GM15510 (cell line): ENCODE data around the gene FGD5.

ENCODE experiments used
- POLR2A ChIP-seq: IDR thresholded peaks from 3 replicates; pipeline ENCODE4 v1.6.1; 2011; ENCODE audit warnings: borderline replicate concordance; ENCODE audit not compliant: insufficient read length; ENCODE audit errors: extremely low read depth

The FGD5 gene

DNA sequence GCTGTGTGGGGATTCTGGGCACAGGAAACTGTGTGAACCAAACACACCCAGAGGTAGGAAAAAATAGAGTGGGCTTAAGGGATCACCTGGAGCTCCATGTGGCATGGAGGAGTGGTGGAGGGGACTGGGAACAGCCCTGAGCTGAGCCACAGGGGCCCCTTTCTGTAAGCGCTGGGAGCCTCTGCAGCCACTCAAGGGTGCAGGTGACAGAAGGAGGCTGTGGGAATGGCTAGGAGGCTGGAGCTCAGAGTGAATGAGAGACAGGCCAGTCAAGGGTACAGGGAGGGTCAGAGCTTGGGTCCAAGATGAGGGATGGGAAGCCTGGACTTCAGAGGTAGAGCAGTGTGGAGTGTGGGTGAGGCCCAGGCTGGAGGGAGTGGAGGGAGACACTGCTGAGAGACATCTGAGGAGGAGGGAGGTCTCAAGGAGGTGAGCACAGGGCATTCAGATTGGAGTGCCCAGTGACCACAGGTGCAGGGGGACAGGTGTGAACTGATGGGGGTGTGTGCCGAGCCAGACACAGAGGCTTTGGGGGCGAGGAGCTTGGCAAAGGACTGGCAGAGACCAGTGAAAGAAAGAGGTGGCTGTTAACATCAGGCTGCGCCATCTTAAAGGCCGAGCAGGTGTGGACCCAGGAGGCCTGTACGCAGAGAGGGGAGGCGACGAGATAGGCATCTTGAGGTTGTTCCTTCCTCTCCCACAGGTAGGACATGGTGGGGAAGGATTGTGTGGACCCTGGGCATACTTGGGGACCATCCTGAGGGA lies 56.8 kb downstream of the FGD5 start:
- no peak for TF ChIP-seq POLR2A

DNA sequence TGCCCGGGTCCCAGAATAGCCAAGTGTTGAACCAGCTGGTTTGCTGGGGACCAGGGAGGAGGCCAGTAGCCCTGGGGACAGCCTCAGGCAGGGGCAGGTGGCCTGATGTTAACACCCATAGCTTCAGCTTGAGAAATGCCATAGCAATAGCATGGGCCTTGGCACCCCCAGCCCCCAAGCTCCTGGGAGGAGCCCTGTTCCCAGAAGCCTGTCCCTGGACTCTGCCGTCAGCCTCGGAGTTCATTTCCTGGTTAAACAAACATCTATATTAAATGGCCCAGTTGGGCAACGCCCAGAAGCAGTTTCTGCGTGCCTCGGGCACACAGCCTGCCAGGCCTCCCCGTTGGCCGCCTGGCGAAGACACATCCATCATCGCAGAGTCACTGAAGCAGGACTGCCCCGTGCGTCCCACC lies 58.2 kb downstream of the FGD5 start:
- TF ChIP-seq POLR2A: no peak

DNA sequence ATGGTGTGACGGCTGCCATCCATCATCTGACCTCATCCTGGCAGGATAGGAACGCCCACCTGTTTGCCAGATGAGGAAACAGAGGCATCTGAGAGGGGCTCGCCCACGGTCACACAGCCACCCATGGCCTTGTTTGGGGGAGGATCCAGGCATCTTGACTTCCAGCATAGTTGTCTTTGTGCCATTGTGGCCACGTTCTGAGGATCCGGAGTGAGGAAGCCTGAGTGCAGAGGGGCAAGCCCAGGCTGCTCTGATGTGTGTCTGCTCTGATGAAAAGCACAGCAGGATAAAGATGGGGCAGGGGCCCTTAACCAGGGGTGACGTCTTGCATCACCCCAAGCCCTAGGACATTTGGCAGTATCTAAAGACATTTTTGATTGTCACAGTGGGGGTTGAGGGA lies 58.7 kb downstream of the FGD5 start:
- no peak for TF ChIP-seq POLR2A

DNA sequence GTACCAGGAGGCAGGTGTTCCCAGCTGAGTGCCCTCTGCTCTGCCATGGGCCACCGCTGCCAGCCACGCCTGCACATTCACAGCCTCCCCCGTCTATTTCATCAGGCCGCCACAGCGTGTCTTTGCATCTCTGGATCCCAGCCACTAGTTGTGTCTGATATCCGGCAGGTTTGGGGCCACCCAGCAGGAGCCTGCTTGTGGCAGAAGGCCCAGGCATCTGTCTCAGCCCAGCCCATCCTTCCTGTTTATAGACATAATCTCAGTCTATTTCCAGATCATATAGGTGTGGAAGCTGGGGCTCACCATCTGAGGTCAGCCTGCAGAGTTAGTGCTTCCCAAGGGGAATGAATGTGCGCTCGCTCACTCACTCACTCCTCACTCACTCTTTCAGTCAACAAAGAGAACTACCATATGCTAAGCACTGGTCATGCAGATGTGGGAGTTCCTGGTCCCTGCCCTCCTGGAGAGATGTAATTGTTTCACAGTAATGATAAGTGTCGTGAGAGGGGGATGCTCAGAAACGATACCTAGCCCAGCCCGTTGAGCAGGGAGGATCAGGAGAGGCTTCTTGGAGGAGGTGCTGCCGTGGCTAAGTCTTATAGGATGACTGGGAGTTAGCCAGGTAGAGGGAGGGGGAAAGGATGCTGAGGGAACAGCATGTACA lies 60.6 kb downstream of the FGD5 start:
- no peak for TF ChIP-seq POLR2A

DNA sequence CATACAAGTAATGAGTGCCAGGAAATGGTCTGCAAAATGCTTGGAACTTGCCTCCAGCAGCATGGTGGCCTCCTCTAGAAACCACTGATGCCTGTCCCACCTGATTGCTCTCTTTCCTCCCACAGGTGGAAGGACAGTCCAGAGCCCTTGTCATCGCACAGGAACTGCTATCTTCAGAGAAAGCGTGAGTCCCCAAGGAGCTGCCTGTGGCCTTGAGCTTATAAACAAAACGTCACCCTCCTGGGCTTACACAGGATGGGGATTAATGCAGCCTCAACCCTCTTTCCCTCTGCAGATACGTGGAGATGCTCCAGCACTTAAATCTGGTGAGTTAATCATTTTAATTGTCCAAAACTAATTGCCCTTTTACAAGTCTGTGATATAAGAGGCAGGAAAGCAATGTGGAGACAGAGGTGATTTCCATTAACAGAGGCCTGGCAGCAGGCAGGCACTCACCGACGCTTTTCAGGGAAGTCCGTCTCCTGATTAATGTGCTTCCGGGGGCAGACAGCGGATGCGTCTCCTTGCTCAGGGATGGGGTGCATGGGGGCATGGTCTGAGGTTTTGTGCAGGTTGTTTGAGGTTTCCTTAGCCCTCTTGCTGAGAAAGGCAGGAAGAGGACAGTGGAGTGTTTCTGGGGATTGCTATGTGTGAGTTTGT lies 61.8 kb downstream of the FGD5 start:
- no peak for TF ChIP-seq POLR2A

DNA sequence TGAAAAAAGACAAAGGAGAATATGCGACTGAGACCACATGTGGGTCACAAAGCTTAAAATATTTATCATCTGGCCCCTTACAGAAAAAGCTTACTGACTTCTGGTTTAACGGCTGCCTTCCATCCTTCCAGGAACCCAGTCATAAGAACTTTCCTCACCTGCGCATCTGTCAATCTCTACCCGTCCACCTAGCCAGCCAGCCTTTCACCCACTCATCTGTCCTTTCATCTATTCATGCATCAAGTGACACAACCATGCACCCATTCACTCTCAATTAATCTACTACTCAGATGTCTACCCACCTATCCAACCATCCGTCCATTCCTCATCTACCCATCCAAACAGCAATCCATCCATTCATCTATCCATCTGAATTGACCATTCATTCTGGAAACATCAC lies 64.5 kb downstream of the FGD5 start:
- no peak for TF ChIP-seq POLR2A

DNA sequence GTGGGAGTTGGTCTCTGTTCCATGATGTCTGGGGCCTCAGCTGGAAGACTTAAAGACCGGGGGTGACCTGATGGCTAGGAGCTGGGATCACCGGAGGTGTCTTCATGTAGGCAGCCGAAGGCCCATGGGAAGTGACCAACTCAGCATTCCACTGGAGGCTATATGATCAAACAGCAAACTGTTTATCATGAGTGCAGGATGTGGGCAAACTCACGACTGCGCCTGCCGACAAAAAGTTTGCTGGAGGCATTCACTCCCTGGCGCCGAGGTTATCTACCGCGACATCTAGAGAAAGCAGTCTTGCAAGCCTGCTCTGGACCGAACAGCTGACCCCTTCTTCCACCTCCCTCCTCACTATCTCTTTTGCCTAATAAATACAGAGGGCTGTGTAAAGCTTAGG lies 65.9 kb downstream of the FGD5 start:
- TF ChIP-seq POLR2A: no peak

DNA sequence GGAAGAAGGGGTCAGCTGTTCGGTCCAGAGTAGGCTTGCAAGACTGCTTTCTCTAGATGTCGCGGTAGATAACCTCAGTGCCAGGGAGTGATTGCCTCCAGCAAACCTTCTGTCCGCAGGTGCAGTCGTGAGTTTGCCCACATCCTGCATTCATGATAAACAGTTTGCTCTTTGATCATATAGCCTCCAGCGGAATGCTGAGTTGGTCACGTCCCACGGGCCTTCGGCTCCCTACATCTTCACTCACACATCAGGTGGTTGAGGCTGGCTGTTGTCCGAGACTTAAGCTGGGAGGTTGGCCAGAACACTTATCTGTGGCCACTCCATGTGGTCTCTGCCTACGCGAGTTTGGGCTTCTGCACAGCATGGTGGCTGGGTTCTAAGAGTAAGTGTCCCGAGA lies 66.5 kb downstream of the FGD5 start:
- TF ChIP-seq POLR2A: no peak

DNA sequence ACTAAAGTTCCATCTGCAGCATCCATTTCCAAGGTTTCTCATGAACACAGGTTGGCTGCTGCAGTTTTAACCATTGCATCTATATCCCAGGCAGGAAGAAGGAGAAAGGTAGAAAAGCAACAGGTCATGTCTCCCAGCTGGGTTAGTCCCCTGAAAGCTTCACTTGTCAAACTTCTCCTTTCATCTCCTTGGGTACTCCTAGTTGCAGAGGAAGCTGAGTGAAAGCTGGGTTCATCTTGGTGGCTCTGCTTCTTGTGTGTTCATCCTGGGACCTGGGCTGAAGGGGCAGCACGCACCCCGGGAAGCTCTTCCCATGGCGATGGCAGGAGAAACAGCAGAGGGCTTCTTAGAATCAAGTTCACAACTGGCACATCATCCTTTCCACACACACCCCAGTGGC lies 67.3 kb downstream of the FGD5 start:
- TF ChIP-seq POLR2A: no peak

DNA sequence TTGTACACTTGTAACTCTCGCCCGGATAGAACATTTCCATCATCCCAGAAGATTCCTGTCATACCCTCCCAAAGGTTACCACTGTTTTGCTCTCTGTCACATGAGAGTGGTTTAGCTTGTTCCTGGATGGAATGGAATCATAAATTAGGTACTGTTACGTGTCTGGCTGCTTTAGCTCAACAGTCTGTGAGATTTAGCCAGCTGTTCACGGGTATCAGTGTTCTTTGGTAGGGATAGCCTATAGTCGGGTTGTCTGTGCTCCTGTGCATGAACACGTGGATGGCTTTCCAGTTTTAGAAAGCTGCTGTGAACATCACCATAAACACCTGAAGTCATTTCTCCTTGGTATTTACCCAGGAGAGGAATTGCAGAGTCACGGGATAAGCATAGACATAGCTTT lies 70.4 kb downstream of the FGD5 start:
- no peak for TF ChIP-seq POLR2A

DNA sequence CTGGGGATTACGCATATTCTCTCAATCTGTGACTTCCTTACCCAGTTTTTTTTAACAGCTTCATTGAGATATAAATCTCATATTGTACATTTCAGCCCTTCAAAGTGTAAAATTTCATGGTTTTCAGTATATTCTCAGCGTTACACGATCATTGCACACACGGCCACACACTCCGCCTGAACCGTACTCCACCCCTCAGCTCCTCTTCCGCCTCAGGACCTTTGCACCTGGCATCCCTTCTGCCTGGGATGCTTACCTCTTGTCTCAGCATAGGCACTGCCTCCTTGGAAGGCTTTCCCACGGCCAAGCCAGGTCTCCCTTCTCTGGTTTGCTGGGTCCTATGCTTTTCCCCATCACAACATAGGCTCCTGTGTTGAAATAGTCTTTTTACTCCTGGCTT lies 71.2 kb downstream of the FGD5 start:
- no peak for TF ChIP-seq POLR2A

DNA sequence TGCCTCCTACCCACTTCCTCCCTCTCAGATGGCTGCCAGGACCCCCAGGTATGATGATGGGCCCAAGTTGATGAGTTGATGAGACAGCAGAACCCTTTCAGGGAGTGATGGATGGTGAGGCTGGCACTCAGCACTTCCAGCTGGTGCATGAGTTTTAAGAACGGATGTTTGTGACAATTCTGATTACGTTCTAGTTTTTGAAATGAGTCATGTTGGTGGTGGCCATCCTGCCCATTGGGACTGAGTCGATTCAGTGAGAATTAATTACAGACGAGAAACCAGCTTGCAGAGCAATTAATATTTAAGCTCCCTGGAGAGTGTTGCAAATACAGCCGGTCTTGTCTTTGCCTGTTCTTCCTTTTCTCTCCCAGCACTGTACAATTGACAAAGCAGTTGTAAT lies 71.7 kb downstream of the FGD5 start:
- no peak for TF ChIP-seq POLR2A

DNA sequence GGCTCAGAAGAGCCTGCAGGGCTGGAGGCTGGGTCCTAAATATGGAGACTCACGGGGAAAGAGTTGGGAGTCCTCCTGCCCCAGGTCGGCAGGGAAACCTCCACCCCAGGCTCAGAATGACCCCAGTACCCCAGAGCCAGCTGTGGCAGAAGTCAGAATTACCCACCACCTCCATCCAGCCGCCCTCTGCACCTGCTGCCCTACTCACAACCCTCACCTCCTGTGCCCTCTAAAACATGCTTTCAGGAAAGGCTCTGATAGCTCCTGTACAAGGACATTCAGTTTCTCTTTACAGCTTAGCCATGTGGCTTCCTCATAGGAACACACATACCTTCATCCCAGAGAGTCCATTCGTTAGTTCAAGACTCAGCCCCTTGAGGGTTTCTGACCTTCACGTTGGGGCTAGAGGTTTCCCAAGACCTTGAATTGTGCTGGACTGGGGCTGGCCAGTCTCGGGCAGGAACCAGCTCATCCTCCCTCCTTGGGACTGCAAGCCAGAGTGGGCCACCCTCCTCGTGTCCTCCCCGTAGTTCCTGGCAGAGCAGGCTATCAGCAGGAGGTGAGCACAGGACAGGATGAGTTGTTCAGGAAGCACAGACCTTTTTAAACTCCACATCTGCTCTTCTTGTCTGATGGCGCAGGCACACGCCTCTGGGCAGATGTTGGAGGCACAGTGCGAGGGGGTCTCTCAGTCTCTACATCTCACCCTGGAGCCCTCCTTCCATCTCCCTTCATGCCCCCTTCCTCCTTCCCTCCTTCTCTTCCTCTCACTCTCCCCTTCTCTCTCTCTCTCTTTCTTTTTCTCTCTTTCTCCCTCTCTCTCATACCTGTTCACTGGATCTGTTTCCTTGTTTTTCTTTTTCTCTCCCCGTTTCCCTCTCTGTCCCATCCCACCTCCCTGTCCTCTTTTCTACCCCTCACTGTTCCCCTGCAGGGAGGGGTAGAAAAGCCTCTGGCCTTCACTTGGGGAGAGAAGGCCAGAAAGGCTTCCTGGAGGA lies 72.7 kb downstream of the FGD5 start:
- TF ChIP-seq POLR2A: no peak

DNA sequence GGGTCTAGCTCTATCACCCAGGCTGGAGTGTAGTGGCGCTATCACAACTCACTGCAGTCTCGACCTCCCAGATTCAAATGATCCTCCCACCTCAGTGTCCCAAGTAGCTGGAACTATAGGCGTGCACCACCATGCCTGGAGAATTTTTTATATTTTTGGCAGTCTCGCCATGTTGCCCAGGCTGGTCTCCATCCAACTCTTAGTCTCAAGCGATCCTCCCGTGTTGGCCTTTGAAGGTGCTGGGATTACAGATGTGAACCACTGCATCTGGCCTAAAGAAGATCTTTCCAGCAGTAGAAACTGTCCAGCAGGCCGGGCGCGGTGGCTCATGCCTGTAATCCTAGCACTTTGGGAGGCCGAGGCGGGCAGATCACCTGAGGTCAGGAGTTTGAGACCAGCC lies 73.5 kb downstream of the FGD5 start:
- TF ChIP-seq POLR2A: no peak

DNA sequence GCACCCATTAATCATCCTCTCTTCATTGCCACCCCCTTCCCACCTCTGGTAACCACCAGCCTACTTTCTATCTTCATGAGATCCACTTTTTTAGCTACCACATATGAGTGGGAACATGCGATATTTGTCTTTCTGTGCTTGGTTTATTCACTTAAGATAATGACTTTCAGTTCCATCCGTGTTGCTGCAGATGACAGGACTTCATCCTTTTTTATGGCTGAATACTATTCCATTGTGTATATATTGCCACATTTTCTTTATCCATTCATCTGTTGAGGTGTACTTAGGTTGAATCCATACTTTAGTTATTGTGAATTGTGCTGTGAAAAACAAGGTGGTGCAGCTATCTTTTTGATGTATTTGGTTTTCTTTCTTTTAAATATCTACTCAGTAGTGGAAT lies 75.3 kb downstream of the FGD5 start:
- no peak for TF ChIP-seq POLR2A

DNA sequence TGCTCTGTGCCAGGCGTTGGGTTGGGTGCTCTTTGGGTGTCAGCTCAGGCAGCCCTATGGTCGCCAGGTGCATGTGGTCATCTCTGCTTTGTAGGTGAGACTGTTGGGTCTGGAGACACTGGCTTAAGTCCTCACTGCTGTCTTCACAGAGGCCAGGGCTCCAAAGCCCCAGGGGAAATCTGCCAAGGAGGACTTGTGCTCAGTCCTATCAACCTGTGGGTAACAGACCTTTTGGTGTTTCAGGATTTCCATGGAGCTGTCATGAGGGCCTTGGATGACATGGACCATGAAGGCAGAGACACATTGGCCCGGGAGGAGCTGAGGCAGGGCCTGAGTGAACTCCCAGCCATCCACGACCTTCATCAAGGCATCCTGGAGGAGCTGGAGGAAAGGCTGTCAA lies 78.5 kb downstream of the FGD5 start:
- TF ChIP-seq POLR2A: no peak

DNA sequence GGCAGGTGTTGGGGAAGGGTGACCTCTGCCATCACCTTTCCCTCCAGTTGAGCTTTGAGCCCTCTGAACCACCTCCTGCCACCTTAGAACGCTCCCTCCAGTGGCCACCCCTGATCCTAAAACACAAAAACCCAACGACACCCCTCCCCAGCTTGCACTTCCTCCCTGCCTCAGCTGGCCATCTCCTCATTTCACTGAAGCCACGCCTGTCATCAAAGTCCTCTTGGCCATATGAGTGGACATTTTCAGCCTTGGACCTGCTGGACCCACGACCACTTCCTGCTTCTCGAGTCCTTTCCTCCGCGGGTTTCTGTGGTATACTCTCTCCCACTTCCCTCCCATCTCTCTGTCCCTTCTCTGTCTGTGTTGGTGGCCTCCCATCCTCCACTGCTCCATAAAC lies 80.2 kb downstream of the FGD5 start:
- TF ChIP-seq POLR2A: no peak
